ENCODE results near the gene CHMP2A. TPM values are rescaled to one million over a fixed set of nuclear protein-coding genes. Genes with fewer than 3 reads are reported as not detected.

The CHMP2A gene
- total and polyA plus RNA-seq, 10 of the 15 experiments (the other 5 are each of a cell fraction or from before 2014, with no cell fraction given): 69.5 to 172 (median 109) TPM

GRCh38 chr19:58559275-58560006 is 4.5 kb upstream of the CHMP2A start (continued):
- TF ChIP-seq ZNF687 (IDR thresholded peaks at IDR 0.05): peak; percentile 76; the same call in 1 of the 2 replicates
- TF ChIP-seq ZNF274 (IDR thresholded peaks at IDR 0.05; ENCODE audit: insufficient read depth, insufficient read length): no peak
- TF ChIP-seq HSF1 (IDR thresholded peaks at IDR 0.05; ENCODE audit: low read depth, low read length): no peak
- TF ChIP-seq CHD1 (IDR thresholded peaks at IDR 0.05; ENCODE audit: low read depth, low read length): peak; percentile 93; the same call in 1 of the 2 replicates
- no peak for TF ChIP-seq SMC3 (IDR thresholded peaks at IDR 0.05; ENCODE audit: borderline replicate concordance, low read length)
- TF ChIP-seq STAT1 (conservative IDR thresholded peaks at IDR 0.05): peak; percentile 67; the same call in 1 of the 2 replicates
- TF ChIP-seq NFYA (IDR thresholded peaks at IDR 0.05; ENCODE audit: borderline replicate concordance, low read depth, low read length): no peak
- TF ChIP-seq POLR2AphosphoS5 (IDR thresholded peaks at IDR 0.05; ENCODE audit: low read length): peak; percentile 93
- no peak for TF ChIP-seq JUNB (IDR thresholded peaks at IDR 0.05)
- TF ChIP-seq, protein P1, sequence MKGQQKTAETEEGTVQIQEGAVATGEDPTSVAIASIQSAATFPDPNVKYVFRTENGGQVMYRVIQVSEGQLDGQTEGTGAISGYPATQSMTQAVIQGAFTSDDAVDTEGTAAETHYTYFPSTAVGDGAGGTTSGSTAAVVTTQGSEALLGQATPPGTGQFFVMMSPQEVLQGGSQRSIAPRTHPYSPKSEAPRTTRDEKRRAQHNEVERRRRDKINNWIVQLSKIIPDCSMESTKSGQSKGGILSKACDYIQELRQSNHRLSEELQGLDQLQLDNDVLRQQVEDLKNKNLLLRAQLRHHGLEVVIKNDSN (IDR thresholded peaks at IDR 0.05; ENCODE audit: borderline replicate concordance, extremely low read length, insufficient read depth, low read depth, low read length): no peak
- no peak for TF ChIP-seq RAD21 (IDR thresholded peaks at IDR 0.05; ENCODE audit: insufficient read depth, low read depth, low read length)
- TF ChIP-seq, protein P2, sequence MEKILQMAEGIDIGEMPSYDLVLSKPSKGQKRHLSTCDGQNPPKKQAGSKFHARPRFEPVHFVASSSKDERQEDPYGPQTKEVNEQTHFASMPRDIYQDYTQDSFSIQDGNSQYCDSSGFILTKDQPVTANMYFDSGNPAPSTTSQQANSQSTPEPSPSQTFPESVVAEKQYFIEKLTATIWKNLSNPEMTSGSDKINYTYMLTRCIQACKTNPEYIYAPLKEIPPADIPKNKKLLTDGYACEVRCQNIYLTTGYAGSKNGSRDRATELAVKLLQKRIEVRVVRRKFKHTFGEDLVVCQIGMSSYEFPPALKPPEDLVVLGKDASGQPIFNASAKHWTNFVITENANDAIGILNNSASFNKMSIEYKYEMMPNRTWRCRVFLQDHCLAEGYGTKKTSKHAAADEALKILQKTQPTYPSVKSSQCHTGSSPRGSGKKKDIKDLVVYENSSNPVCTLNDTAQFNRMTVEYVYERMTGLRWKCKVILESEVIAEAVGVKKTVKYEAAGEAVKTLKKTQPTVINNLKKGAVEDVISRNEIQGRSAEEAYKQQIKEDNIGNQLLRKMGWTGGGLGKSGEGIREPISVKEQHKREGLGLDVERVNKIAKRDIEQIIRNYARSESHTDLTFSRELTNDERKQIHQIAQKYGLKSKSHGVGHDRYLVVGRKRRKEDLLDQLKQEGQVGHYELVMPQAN (conservative IDR thresholded peaks at IDR 0.05): peak; percentile 81
- peak; percentile 40; the same call in 1 of the 2 replicates for TF ChIP-seq YY1 (IDR thresholded peaks at IDR 0.05; ENCODE audit: low read depth, low read length)
- no peak; the same call in 1 of the 2 replicates for TF ChIP-seq TBL1XR1 (IDR thresholded peaks at IDR 0.05; ENCODE audit: low read depth, low read length)
- TF ChIP-seq IRF4 (IDR thresholded peaks at IDR 0.05; ENCODE audit: low read depth, low read length): no peak
- TF ChIP-seq KLF5 (IDR thresholded peaks at IDR 0.05; ENCODE audit: partially characterized antibody): no peak
- TF ChIP-seq BCLAF1 (IDR thresholded peaks at IDR 0.05): peak; percentile 29; the same call in 1 of the 2 replicates
- TF ChIP-seq NBN (IDR thresholded peaks at IDR 0.05): peak; percentile 90
- TF ChIP-seq DPF2 (IDR thresholded peaks at IDR 0.05): peak; percentile 52; the same call in 1 of the 2 replicates

Data from GM12878 (cell line).